A673 (cell line): ENCODE results near the gene VPS37B.

Experiments used
- CTCF ChIP-seq: fragments of 300-800, 200-600 bp; sonication (generic); conservative IDR thresholded peaks from 2 replicates; pipeline ENCODE4 v1.5.1; 2017; ENCODE audit warnings: low read depth, mild to moderate bottlenecking, antibody characterized with exemption, low read length, moderate library complexity, mixed read lengths
- EZH2 ChIP-seq: fragments of 200-600 bp; sonication (generic); IDR thresholded peaks from 2 replicates; pipeline ENCODE4 v1.6.1; 2017; ENCODE audit warnings: borderline replicate concordance, low read depth, mild to moderate bottlenecking, mixed read lengths, antibody characterized with exemption, low read length; ENCODE audit not compliant: poor library complexity, severe bottlenecking

DNA sequence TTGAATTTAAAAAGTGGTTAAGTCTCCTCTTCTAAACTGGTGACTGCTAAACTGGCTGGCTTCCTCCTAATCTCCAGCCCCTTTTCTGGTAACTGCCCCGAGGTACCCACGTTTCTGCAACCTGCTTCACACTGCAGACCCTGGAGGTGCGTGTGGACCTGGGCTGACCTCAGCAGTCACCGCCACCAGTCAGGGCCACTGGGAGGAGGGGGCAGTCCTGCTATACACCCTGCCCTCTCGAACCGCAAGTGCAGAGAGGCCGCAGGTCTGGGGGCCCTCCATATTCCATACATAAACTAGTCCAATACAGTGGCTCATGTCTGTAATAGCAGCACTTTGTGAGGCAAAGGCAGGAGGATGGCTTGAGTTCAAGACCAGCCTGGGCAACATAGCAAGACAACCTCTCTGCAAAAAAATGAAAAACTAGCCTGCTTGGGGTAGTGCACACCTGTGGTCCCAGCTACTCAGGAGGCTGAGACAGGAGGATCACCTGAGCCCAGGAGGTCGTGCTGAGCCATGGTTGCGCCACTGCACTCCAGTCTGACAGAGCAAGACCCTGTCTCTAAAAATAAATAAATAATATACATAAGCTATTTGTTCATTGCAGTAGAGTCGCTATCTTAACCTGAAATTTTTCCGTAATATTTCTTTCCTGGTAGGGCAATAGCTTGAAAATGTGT, 25.6 kb downstream of the VPS37B start:
- TF ChIP-seq CTCF: no peak
- no peak for TF ChIP-seq EZH2
